HG02840 (cell line): ENCODE data around the gene HOXD3.

ENCODE experiments used
- ATAC-seq: cut with Tn5 transposase; IDR thresholded peaks from one replicate; pipeline ENCODE4 v1.9.1; 2021; ENCODE audit warnings: mild to moderate bottlenecking, moderate library complexity, moderate number of reproducible peaks; ENCODE audit not compliant: unreplicated experiment, low FRiP score

The HOXD3 gene

DNA sequence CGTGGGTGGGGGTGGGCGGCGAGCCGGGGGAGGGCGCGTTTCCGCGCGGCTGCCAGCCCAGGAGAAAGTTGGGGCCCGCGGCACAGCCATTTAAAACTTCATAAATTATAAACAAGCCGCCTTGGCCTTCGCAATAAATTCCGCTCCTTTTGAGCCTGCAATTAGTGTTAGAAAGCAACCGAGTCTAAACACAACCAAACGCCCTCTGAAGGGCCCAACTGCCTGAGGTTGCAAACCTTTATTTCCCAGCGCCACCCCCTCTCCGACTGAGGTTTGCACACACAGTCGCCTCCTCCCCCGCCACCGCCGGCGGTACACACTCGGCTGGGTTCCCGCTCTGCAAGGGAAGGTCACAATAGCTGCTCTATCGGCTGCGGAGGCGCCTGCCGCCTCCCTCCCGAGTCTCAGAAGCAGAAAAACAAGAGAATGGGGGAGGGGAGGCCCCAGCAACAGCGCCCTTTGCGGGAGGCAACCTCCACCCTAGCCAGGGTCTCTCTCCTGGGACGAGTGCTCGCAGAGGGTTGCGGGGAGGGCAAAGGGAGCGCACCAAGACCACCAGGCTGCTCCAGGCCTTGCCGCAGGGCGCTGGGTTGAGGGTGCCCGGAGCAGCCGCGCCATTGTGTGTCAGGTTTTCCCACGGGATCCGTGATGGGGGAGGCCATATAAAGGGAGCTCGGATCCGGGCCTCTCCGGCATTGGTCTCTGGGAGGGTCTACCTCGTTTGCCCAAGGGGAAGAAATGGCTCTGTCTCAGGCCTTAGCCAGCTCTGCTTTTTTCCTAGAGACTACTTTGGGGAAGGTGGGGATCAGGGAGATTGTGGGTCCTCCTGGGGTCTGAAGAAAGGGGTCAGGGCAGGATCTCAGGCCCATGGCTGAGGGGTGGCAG lies 18.0 kb downstream of the HOXD3 start:
- no peak for ATAC-seq

DNA sequence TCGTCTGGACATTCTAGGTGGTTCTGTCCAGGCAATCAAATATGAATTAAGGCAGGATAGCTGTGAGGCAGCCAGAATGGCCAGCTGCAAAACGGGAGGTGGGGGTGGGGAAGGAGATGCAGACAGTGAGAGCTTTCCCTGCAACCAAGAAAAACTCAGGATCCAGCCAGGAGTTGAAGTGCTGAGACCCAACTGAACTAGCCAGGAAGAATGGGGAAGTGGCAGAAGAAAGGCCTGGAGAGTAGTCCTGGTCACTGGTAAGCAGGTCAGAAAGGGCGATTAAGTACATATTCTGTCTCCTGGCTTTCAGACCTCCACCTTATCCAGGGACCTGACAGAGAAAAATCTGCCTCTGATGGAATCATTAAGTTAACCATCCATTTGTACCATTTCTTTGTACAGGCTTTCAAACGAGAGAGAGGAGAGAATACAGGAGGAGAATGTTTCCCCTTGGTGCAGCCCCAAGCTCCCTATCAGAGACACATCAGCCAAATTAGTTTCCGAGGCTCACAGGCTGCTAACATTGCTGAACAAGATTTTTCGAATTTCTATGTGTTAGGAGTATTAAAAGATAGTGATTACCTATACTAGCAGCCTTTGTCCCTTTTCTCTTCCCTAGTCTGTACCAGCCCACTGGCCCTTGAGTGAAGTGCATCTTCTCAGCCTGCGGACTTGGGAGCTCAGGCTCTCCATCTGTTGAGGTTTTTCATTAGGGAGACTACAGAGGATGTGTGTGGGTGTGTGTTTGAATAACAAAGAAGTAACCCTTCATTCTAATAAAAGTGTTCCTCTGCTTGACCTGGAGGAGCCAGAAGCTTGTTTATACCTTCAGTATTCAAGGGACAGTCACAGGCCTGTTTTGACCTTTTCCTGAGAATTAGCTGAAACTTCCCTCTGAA lies 18.9 kb downstream of the HOXD3 start:
- no peak for ATAC-seq

DNA sequence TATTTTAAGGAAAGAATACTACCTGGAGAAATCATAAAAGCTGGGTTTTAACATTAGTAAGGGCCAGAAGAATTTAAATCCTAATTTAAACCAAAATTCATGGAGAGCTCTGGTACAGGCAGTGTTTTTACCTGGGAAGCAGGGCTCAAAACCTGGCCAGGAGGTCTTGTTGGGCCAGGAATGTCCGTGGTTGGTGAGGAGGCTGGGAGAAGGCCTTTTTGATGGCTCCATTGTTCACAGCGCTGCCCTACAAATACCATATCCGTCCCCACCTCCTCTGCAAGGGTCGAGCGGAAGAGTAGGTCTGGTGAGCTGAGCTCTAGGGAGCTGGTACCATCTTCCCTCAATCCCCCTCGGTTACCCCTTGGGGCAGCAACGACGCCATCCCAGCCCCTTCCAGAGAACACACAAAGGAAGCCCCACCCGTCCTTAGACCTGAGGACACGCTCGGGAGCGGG lies 20.5 kb downstream of the HOXD3 start:
- ATAC-seq = no peak

DNA sequence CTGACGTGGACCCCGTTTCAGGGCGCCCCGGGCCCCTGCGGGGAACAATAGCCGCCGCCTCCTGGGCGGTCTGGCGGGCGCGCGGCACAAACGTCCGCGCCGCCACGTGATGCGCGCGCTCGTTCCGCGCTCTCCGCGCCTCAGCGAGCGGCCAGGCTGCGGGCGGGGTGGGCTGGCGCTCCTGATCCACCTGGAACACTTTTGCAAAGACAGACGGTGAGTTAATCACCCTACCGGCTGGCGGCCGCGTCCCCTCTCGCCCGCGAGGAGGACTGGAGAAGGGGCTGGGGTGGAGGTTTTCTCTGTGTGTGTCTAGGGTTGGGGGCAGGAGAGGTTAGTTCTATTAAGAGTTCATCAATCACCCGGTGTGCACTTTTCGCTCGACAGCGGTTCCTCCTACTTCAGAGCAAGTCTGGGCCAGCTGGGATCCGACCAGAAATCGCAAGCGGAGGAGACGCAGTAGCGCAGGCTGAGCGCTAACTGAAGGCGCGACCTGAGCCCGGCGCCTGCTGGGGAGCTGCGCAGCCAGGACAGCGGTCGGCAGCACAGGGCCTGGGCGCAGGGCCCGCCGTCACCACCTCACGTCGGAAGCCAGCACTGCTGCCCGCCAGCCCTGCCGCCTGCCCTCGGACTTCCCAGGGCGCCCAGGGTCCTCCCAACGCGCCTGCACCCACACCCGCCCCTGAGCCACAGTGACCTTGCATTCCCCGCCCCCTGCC lies 21.1 kb downstream of the HOXD3 start:
- no peak for ATAC-seq

DNA sequence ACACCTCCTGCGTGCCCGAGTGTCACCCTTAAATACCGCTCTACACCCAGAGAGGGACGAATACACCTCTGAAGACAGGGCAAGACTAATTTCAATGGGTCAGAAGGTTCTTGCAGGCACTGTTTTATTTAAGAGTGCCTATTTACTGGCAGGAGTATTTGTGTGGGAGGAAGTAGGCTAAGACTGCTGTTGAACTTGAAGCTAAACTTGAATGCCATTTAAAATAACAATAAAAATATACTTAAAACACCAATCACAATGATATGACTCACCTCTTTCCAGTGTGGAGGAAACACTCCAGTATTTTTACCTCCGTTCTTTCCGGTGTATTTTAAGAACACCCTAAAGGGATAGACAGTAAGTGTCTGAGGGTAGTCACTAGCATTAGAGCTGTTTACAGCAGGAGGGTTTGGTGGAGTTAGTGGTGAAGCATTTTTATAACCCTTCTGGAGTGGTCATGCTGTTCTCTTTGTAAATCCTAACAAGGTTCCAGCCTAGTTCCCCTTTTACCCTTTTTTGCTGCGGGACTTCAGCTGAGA lies 21.7 kb downstream of the HOXD3 start:
- ATAC-seq = no peak

DNA sequence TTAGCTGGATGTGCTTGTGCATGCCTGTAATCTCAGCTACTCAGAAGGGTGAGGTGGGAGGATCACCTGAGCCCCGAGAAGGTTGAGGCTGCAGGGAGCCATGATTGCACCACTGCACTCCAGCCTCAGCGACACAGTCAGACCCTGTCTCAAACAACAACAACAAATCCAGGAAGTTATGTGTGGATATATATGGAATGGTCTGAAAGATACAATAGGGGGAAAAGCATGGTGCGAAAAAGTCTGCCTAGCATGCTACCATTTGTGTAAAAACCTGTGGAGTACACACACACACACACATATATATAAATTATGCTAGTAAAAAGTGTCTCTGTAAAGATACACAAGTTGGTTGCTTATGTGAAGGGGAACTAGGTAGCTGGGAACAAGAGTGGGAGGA lies 24.4 kb downstream of the HOXD3 start:
- ATAC-seq = no peak

DNA sequence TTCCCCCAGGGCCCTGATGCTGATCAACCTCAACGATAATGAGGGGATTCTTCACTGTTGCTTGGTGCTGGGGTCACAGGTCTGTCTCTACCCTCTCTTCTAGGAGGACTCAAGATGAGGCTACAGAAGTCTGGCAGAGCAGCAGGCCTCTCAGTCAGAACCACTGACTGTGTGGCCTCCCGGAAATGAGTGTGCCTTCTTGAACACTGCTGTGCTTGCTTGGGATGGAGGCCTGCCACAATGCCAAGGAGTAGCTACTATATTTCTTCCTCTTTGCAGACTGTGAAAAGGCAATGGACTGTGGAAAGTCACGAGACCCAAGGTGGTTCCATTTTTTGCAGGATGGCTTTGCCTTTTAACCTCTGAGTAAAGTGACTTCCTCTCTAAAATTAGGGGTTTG lies 25.6 kb downstream of the HOXD3 start:
- ATAC-seq = no peak

DNA sequence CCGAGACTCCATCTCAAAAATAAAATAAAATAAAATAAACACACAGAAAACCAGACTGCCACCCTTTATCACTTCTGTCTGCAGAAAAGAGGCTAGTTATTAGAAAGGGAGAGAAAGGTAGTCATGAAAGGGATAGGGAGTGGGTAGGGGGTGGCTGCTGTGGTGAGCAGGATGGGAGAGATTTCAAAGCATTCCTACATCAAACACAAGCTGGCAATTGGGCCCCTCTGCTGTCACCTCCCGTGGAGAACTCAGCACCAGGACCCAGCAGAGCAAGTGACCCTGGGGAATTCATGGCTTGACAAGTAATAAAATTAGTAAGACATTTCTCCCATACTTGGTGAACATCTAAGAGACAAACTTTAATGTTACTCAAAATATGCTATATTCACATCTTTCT lies 27.6 kb downstream of the HOXD3 start:
- no peak for ATAC-seq

DNA sequence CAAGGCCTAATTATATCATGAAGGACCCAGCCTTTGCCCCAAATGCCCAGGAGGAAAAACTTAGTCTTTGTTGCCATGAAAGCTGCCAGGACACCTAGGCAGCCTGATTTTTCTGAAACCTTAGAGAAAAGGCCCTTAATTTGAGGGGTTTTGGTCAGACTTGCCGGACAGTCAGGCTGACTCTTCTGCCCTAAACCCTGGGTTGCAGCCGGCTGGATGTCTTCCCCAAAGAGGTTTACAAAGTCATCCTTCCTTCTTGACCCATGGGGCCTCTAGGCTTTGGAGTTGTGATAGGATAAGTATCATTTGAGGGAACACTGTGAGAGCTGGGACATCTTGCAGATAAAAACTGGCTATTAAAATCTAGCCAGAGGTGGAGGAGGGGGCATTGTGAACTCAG lies 28.9 kb downstream of the HOXD3 start:
- no peak for ATAC-seq

DNA sequence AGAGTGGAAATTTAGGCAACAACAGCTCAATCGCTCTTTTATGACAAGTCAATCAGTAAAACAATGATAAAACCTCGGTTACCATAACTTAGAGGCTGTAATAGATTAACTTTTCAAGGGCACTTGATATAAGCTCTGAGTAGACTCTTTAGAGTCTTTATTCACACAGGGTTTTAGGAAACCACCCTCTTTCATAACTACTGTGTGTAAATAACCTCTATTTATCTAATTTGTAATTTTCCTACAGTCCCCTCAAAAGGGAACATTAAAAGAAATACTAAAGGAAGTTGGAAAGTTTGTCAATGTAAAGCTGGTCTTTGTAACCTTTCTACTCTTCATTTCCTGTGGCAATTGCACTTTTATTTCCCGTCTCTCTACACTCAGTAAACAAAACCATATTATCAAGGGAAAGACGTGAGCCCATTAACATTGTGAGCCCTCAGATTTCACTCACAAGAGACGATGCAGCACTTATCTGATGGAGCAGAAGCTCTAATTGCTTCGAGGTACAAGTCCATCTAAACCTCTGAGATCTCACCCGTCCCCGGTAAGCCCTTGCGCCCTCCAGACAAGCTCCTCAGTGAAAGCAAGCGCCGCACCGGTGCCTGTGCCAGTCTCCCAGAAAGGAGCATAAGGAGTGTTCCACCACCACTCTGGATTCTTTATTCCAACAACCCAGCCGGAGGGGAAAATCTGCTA lies 30.2 kb downstream of the HOXD3 start:
- ATAC-seq = no peak

DNA sequence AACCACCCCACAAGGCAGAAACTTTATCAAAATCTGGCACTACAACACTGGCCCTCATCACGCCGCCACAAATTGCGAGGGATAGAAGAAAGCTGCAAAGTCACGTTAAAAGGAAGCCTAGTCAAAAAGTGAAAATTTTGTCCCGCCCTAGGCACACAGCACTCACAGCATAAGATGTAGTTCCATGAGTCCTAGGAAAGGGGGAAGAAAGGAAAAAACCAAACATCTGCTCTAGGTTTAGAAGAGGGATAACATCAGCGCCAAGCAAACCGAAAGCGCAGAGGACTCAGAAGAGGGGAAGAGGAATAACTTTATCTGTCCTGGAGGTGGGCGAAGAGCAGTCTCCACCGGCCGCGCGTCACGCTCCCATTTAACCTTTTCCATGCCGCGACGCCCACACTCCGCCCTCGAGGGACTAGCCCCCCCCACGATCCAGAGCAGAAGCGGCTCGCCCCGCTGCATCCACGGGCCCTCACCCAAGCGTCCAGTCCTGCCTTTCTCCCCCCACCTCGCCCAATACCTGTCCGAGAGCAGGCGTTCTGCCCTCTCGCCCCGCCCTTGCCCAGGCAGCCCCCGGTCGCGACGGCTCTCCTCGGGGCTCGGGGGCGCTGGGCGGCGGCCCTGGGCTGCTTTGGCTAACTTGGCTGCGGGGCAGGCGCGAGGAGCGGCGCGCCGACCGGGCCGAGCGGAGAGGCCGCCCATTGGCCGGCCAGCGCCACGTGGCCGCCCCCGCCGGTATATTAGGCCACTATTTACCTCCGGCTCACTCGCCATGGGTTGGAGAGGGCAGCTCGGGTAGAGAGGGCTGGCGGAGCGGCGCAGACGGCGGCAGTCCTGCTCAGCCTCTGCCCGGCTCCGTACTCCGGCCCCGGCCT lies 31.0 kb downstream of the HOXD3 start, which contains the start of gene HOXD1:
Gene HOXD1 (plus strand): TSS at position 770 of the 875 bp plus-strand sequence. CDS start 134 bp downstream, outside the sequence.
- ATAC-seq = no peak

DNA sequence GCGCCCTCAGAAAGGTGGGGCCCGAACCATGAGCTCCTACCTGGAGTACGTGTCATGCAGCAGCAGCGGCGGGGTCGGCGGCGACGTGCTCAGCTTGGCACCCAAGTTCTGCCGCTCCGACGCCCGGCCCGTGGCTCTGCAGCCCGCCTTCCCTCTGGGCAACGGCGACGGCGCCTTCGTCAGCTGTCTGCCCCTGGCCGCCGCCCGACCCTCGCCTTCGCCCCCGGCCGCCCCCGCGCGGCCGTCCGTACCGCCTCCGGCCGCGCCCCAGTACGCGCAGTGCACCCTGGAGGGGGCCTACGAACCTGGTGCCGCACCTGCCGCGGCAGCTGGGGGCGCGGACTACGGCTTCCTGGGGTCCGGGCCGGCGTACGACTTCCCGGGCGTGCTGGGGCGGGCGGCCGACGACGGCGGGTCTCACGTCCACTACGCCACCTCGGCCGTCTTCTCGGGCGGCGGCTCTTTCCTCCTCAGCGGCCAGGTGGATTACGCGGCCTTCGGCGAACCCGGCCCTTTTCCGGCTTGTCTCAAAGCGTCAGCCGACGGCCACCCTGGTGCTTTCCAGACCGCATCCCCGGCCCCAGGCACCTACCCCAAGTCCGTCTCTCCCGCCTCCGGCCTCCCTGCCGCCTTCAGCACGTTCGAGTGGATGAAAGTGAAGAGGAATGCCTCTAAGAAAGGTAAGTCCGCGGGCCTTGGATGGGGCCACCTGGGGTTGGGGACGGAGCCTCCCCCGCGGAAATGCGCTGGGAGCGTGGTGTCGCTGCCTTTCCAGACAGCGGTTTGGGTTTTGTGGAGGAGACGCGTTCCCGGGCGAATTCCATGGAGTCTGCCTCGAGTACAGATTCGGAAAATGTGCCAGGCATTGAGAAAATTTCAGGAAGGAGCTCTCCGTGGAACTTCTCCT lies 31.9 kb downstream of the HOXD3 start:
- no peak for ATAC-seq

DNA sequence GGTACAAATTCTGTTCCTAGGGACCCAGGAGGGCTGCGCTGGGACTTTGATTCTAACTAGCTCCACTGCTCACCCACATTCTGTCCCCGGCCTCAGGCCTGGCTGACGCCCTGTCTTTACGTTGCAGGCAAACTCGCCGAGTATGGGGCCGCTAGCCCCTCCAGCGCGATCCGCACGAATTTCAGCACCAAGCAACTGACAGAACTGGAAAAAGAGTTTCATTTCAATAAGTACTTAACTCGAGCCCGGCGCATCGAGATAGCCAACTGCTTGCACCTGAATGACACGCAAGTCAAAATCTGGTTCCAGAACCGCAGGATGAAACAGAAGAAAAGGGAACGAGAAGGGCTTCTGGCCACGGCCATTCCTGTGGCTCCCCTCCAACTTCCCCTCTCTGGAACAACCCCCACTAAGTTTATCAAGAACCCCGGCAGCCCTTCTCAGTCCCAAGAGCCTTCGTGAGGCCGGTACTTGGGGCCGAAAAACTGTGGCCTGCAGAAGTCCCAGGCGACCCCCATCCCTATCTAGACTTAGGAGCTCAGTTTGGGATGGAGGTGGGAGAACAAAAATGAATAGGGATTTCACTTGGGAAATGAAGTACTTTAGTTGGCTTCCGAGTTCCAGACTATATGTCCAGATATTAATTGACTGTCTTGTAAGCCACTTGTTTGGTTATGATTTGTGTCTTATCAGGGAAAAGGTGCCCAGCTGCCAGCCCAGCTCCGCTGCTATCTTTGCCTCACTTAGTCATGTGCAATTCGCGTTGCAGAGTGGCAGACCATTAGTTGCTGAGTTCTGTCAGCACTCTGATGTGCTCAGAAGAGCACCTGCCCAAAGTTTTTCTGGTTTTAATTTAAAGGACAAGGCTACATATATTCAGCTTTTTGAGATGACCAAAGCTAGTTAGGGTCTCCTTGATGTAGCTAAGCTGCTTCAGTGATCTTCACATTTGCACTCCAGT lies 32.9 kb downstream of the HOXD3 start:
- no peak for ATAC-seq

DNA sequence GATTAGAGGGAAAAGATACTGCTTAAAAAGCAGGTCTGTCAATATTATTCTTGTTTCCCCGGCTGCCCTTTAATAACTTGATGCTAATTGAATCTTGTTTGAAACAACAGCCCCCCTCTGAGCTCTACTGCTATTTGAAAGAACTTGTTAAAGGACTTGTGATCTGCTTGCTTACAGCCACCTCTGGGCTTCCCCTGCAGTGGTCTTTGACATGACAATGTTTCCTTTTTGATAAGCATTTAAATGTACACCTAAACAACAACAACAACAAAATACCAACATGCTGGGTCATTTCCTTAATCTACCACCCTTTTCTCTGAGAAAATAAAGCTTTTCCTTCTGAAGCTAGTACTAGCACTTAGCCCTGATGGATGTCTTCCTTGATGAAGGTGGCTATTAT lies 35.2 kb downstream of the HOXD3 start:
- ATAC-seq = no peak

DNA sequence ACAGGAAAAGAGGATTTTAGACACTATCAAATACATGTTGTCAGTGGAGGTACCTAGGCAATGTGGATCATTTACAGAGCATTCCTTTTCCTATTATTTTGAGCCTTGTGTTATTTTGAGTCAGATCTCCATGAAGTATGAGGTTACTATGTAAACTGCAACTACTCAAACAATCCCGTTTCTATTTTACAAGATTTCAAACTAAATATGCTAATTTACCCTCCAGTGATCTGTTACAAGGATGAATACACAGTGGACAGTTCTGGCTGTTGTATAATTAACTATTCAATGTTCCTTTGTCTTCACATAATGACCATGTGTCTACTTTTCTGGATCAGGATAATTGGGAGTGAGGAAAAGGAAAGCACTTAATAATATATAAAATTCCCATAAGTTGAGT lies 35.9 kb downstream of the HOXD3 start:
- ATAC-seq = no peak

DNA sequence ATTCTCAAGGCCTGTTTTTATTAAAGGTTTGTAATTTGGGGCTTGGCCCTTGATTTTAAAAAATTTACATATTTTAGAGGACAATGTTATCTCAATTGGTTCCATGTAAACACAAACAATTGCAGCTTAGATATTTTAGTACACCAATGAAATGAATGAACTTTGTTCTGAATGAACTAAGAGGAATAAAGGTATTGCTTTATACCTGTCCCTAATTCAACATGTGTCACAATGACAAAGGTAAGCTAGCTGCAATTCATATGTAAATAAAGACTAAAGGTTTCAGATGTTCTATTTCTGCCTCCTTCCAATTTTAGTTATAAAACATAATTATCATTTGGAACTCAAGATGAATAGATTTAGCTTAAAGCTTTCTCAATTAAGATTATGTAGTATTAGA lies 42.8 kb downstream of the HOXD3 start:
- no peak for ATAC-seq

DNA sequence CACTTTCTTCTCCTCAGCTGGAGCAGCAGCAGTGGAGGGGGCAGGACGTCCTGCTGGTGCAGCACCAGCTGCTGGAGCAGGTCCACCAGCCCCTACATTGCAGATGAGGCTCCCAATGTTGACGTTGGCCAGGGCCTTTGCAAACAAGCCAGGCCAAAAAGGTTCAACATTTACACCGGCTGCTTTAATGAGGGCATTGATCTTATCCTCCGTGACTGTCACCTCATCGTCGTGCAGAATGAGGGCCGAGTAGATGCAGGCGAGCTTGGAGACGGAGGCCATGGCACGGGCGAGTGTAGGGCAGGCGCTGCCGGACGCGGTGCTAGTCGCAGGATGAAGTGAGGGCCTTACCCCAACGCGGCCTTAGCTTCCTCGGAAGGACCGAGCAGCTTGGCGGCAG lies 43.9 kb downstream of the HOXD3 start:
- ATAC-seq = no peak
